ENCODE measurements around the gene MARS1.
A peak's percentile ranks its signal among the peaks of the same experiment; 100 is the strongest.

Gene MARS1

GRCh38 chr12:57448669-57449068, 39.2 kb upstream of the MARS1 start:
- no peaks in the 10 kb centered on the region for H4K20me1 ChIP-seq
- H3K27me3 ChIP-seq: no peaks in the 10 kb centered on the region
- no peak overlapping the region for H3K9ac ChIP-seq
- no peak overlapping the region for H3K4me2 ChIP-seq
- H3K4me1 ChIP-seq: peaks cover 24 to 36% (median 27%) of the 10 kb centered on the region in 10 experiments
- H3K9me3 ChIP-seq (replicated peaks in 1 of 11): no peaks in the 10 kb centered on the region
- H3K4me3 ChIP-seq: no peak overlapping the region
- H3K27ac ChIP-seq: no peak overlapping the region
- no peak for TF ChIP-seq Cebpa-rat (IDR thresholded peaks at IDR 0.05)
- no peaks in the 10 kb centered on the region for H3K36me3 ChIP-seq

GRCh38 chr12:57449375-57449774, 38.5 kb upstream of the MARS1 start:
- Histone ChIP-seq H3K9me3 (replicated peaks in 1 of 11) (no peaks in the 10 kb centered on the region), H3K4me3 (no peak overlapping the region), H3K9ac (no peak overlapping the region), H3K27me3 (no peaks in the 10 kb centered on the region), H3K36me3 (no peaks in the 10 kb centered on the region), H3K4me1 (peaks cover 30 to 39% (median 34%) of the 10 kb centered on the region in 10 experiments), H3K4me2 (no peak overlapping the region), H4K20me1 (no peaks in the 10 kb centered on the region), H3K27ac (no peak overlapping the region)
- no peak for TF ChIP-seq Cebpa-rat (IDR thresholded peaks at IDR 0.05)

- no peak overlapping the region for H3K4me2 ChIP-seq
- no peak overlapping the region for H3K27ac ChIP-seq
- H3K4me3 ChIP-seq: no peak overlapping the region
- no peaks in the 10 kb centered on the region for H3K27me3 ChIP-seq
- no peaks in the 10 kb centered on the region for H3K9me3 ChIP-seq (replicated peaks in 1 of 11)
- H3K4me1 ChIP-seq: peaks cover 37 to 42% (median 40%) of the 10 kb centered on the region in 10 experiments
- H4K20me1 ChIP-seq: no peaks in the 10 kb centered on the region
- no peaks in the 10 kb centered on the region for H3K36me3 ChIP-seq
- TF ChIP-seq Cebpa-rat (IDR thresholded peaks at IDR 0.05): no peak
- H3K9ac ChIP-seq: no peak overlapping the region
These were observed 37.8 kb upstream of the MARS1 start for GRCh38 chr12:57450057-57450456.

- Histone ChIP-seq H3K9me3 (replicated peaks in 1 of 11) (no peaks in the 10 kb centered on the region), H3K9ac (peak overlapping the region in 1 of 11 experiments; percentile 51; a peak in 1 of 22 replicates), H3K4me1 (peaks cover 42 to 55% (median 53%) of the 10 kb centered on the region in 10 experiments), H3K4me3 (no peak overlapping the region), H3K36me3 (no peaks in the 10 kb centered on the region), H3K27me3 (no peaks in the 10 kb centered on the region), H3K27ac (peak overlapping the region in 3 of 11 experiments; percentile 25 to 74 (median 49); a peak in 2 of 22 replicates), H3K4me2 (peak overlapping the region; percentile 67 to 89 (median 81); a peak in 21 of 22 replicates), H4K20me1 (no peaks in the 10 kb centered on the region)
- no peak for TF ChIP-seq Cebpa-rat (IDR thresholded peaks at IDR 0.05)
These were observed 36.6 kb upstream of the MARS1 start for GRCh38 chr12:57451233-57451778.

GRCh38 chr12:57452181-57452936, 35.5 kb upstream of the MARS1 start:
- H3K9ac ChIP-seq: peak overlapping the region in 9 of 11 experiments; percentile 3 to 66 (median 28); a peak in 12 of 22 replicates
- H3K27me3 ChIP-seq: no peaks in the 10 kb centered on the region
- peak overlapping the region; percentile 67 to 89 (median 81) for H3K4me2 ChIP-seq
- peaks cover 44 to 63% (median 59%) of the 10 kb centered on the region in 10 experiments for H3K4me1 ChIP-seq
- H4K20me1 ChIP-seq: no peaks in the 10 kb centered on the region
- H3K4me3 ChIP-seq: no peak overlapping the region
- no peak for TF ChIP-seq Cebpa-rat (IDR thresholded peaks at IDR 0.05)
- H3K36me3 ChIP-seq: no peaks in the 10 kb centered on the region
- H3K9me3 ChIP-seq (replicated peaks in 1 of 11): no peaks in the 10 kb centered on the region
- peak overlapping the region in 9 of 11 experiments; percentile 27 to 74 (median 54); a peak in 18 of 22 replicates for H3K27ac ChIP-seq

- Histone ChIP-seq H3K27me3 (no peaks in the 10 kb centered on the region), H3K4me2 (peak overlapping the region; percentile 67 to 89 (median 81)), H3K27ac (peak overlapping the region in 8 of 11 experiments; percentile 27 to 74 (median 60); a peak in 15 of 22 replicates), H3K4me1 (peaks cover 50 to 68% (median 66%) of the 10 kb centered on the region in 10 experiments), H3K9ac (peak overlapping the region in 8 of 11 experiments; percentile 9 to 66 (median 40); a peak in 11 of 22 replicates), H3K4me3 (no peak overlapping the region), H3K9me3 (replicated peaks in 1 of 11) (no peaks in the 10 kb centered on the region), H4K20me1 (no peaks in the 10 kb centered on the region), H3K36me3 (no peaks in the 10 kb centered on the region)
- TF ChIP-seq Cebpa-rat (IDR thresholded peaks at IDR 0.05): no peak
These were observed 34.8 kb upstream of the MARS1 start for GRCh38 chr12:57452937-57453509.

GRCh38 chr12:57454213-57454565, 33.7 kb upstream of the MARS1 start:
- Histone ChIP-seq H3K27me3 (no peaks in the 10 kb centered on the region), H3K4me3 (no peak overlapping the region), H3K4me1 (peaks cover 58 to 78% (median 74%) of the 10 kb centered on the region in 10 experiments), H3K36me3 (no peaks in the 10 kb centered on the region), H3K27ac (peak overlapping the region in 8 of 11 experiments; percentile 12 to 74 (median 53); a peak in 12 of 22 replicates), H3K9me3 (replicated peaks in 1 of 11) (no peaks in the 10 kb centered on the region), H3K9ac (peak overlapping the region in 8 of 11 experiments; percentile 30 to 62 (median 50); a peak in 11 of 22 replicates), H3K4me2 (peak overlapping the region; percentile 45 to 89 (median 75)), H4K20me1 (no peaks in the 10 kb centered on the region)
- TF ChIP-seq Cebpa-rat (IDR thresholded peaks at IDR 0.05): no peak; a peak in 1 of 22 replicates

- Histone ChIP-seq H3K4me2 (peak within 1 kb of the TSS; percentile 53 to 89 (median 75)), H3K9ac (peak within 1 kb of the TSS in 9 of 11 experiments; percentile 1 to 66 (median 49); a peak in 11 of 22 replicates), H3K36me3 (no peaks in the 10 kb centered on the region), H4K20me1 (no peaks in the 10 kb centered on the region), H3K27ac (peak within 1 kb of the TSS in 8 of 11 experiments; percentile 12 to 74 (median 53); a peak in 14 of 22 replicates), H3K4me3 (peak within 1 kb of the TSS in 3 of 10 experiments; percentile 7 to 39 (median 37); a peak in 2 of 20 replicates), H3K27me3 (no peaks in the 10 kb centered on the region), H3K9me3 (replicated peaks in 1 of 11) (no peaks in the 10 kb centered on the region), H3K4me1 (peaks cover 58 to 78% (median 74%) of the 10 kb centered on the region in 10 experiments)
- peak in 1 of 11 experiments; percentile 25; a peak in 1 of 22 replicates for TF ChIP-seq Cebpa-rat (IDR thresholded peaks at IDR 0.05)
These were observed 33.1 kb upstream of the MARS1 start, which contains the start of gene INHBE for GRCh38 chr12:57454566-57455373. TSS of gene INHBE (plus strand) at chr12:57455307. CDS start at chr12:57455537, 230 bp downstream.
